Thymus (tissue), 14 donors: ENCODE data around the gene RNF186. TPM values are rescaled to one million over a fixed set of nuclear protein-coding genes. Genes with fewer than 3 reads are reported as not detected.

ENCODE experiments used
- DNase-seq, 9 donors: peaks; one replicate each; pipeline ENCODE4 v3.0.0-alpha.2; 2013; ENCODE audit warnings: low spot score in 9 of 9, low read depth in 6 of 9, missing footprints in 1 of 9
- H3K27ac ChIP-seq, 2 donors: one replicate each; pipeline ENCODE4 v1.5.1; 2013; ENCODE audit warnings: control low read depth in 1 of 2, low read depth in 1 of 2, low read length in 1 of 2, mild to moderate bottlenecking in 1 of 2, moderate library complexity in 1 of 2
- H3K27me3 ChIP-seq, 2 donors: one replicate each; pipeline ENCODE4 v1.5.1; 2013; ENCODE audit warnings: low read length in 1 of 2; ENCODE audit not compliant: control insufficient read depth in 2 of 2, insufficient read depth in 1 of 2
- H3K36me3 ChIP-seq, 2 donors: one replicate each; pipeline ENCODE4 v1.5.1; 2013; ENCODE audit warnings: low read length in 1 of 2, mild to moderate bottlenecking in 1 of 2, moderate library complexity in 1 of 2; ENCODE audit not compliant: control insufficient read depth in 2 of 2, insufficient read depth in 2 of 2
- H3K4me1 ChIP-seq, 2 donors: one replicate each; pipeline ENCODE4 v1.5.1; 2013; ENCODE audit warnings: low read length in 2 of 2; ENCODE audit not compliant: control insufficient read depth in 2 of 2, insufficient read depth in 2 of 2
- H3K4me3 ChIP-seq, 2 donors: one replicate each; pipeline ENCODE4 v1.5.1; 2013; ENCODE audit warnings: low read length in 2 of 2, control low read depth in 1 of 2, mild to moderate bottlenecking in 1 of 2
- H3K9me3 ChIP-seq, 2 donors: one replicate each; pipeline ENCODE4 v1.5.1; 2013; ENCODE audit warnings: low read length in 1 of 2, mild to moderate bottlenecking in 1 of 2; ENCODE audit not compliant: control insufficient read depth in 2 of 2, insufficient read depth in 1 of 2
- WGBS: extraction: QIAGEN DNeasy Blood & Tissue Kit; methylation state at CpG from one replicate; pipeline ENCODE4 v1.1.7; 2013; 5-methylcytosine and 5-hydroxymethylcytosine counted together
- long read RNA-seq, 10 donors: transcript quantifications; one replicate each; lab custom pipeline, GENCODE V29; 2026
- polyA plus RNA-seq: library from polyadenylated mRNA; stranded (reverse); fragments of 200-250 nt; gene quantifications from one replicate; pipeline ENCODE4 v1.2.3, GENCODE V29; 2013
- total RNA-seq: library from RNA; stranded (reverse); fragments of 120-200 nt; gene quantifications from one replicate; pipeline ENCODE4 v1.2.4, GENCODE V29; 2013
- donor health status: healthy.

Gene RNF186, protein sequence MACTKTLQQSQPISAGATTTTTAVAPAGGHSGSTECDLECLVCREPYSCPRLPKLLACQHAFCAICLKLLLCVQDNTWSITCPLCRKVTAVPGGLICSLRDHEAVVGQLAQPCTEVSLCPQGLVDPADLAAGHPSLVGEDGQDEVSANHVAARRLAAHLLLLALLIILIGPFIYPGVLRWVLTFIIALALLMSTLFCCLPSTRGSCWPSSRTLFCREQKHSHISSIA
- 0.14 TPM for total RNA-seq
- polyA plus RNA-seq: 0.34 TPM
- long read RNA-seq, donor 1: 0 reads
- long read RNA-seq, donor 2: 0 reads
- long read RNA-seq, donor 3: 0 reads
- long read RNA-seq, donor 4: 0 reads
- long read RNA-seq, donor 5, partial matches to known transcripts: 0 of 2 reads
- long read RNA-seq, donor 5, other reads (novel, unspliced or antisense): 0 of 2 reads
- long read RNA-seq, donor 6: 0 reads
- long read RNA-seq, donor 7, partial matches to known transcripts: 0 of 1 reads
- long read RNA-seq, donor 7, other reads (novel, unspliced or antisense): 0 of 1 reads
- long read RNA-seq, donor 8: 0 reads
- long read RNA-seq, donor 9: 0 reads
- long read RNA-seq, donor 10: 0 reads

DNA sequence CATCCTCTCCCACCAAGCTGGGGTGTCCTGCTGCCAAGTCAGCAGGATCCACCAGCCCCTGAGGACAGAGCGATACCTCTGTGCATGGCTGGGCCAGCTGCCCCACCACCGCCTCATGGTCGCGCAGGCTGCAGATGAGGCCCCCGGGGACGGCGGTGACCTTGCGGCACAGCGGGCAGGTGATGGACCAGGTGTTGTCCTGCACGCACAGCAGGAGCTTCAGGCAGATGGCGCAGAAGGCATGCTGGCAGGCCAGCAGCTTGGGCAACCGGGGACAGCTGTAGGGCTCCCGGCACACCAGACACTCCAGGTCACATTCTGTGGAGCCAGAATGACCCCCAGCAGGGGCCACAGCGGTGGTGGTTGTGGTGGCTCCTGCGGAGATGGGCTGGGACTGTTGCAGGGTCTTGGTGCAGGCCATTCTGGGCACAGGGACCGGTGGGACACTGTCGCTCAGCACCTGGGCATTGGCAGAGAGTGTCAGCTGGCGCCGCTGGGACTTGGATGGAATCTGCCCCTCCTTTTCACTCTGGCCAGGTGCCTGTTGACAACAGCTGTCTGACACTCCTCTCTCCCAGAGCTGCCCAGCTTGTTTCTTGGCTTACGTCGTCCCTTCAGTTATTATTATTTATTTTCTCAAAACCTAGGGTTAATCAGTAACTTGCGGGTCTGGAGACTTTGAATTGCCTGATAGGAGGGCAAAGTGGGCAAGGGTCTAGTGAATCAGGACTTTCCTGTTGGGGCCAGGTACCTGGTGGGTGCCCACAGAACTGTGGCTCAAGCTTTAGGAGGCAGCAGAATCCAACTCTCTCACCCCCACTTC, at the start of gene RNF186:
Gene RNF186 (minus strand): TSS at position 603 of the 823 bp plus-strand sequence. CDS start 182 bp downstream, at position 421.
- no peak for DNase-seq
- Histone ChIP-seq H3K9me3 (no peaks in the 10 kb centered on the region), H3K4me3 (no peak within 1 kb of the TSS), H3K36me3 (no peaks in the 10 kb centered on the region), H3K4me1 (peaks cover 0 to 4% of the 10 kb centered on the region in 2 donors), H3K27me3 (peaks cover 0 to 2% of the 10 kb centered on the region in 2 donors), H3K27ac (no peak within 1 kb of the TSS)
- 95% methylated on average over 22 of the region's 22 CpGs for WGBS

DNA sequence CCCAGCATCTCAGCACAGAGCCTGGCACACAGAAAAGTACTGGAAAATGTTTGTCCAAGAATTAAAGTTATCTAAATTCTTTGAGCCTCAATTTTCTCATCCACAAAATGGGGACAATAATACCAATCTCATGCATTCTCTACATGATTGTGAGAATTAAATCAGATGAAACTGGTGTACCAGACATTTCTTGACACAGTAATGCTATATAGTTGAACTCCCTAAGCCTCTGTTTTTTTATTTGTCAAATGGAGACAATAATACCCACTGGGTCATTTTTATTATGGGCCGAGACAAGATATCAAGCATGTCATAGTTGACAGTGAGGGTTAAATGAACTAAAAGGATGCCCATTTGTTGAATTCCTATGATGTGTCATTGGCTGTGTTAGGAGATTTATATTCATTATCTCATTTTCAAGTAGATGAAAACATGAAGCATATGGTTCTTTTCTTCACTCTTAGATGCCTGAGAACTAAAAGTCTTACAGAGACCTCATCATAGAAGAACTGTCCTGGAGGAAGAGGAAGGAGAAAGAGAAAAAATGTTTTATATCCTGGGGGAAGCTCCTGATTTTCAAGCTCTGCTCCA, 49.6 kb upstream of the RNF186 start:
- no peaks in the 10 kb centered on the region for H3K4me1 ChIP-seq
- WGBS: 96% methylated on average over 1 of the region's 1 CpG
- no peaks in the 10 kb centered on the region for H3K9me3 ChIP-seq
- no peak overlapping the region for H3K4me3 ChIP-seq
- no peak for DNase-seq
- H3K27ac ChIP-seq: no peak overlapping the region
- no peaks in the 10 kb centered on the region for H3K36me3 ChIP-seq
- H3K27me3 ChIP-seq: no peaks in the 10 kb centered on the region

DNA sequence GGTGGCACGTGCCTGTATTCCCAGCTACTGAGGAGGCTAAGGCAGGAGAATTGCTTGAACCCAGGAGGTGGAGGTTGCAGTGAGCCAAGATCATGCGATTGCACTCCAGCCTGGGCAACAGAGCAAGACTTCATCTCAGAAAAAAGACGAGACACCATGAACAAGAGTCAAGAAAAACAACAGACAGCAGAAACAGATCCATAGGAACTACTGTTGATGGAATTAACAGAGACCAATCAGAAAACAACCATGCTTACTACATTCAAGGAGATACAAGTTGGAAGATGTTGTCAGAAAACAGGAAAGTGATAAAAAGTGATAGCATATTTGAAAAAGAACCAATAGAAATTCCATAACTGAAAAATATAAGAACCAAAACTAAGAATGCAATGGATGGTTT, 47.9 kb upstream of the RNF186 start:
- 92% methylated on average over 3 of the region's 3 CpGs for WGBS
- Histone ChIP-seq H3K9me3 (no peaks in the 10 kb centered on the region), H3K4me1 (no peaks in the 10 kb centered on the region), H3K4me3 (no peak overlapping the region), H3K36me3 (no peaks in the 10 kb centered on the region), H3K27ac (no peak overlapping the region), H3K27me3 (no peaks in the 10 kb centered on the region)
- no peak for DNase-seq

DNA sequence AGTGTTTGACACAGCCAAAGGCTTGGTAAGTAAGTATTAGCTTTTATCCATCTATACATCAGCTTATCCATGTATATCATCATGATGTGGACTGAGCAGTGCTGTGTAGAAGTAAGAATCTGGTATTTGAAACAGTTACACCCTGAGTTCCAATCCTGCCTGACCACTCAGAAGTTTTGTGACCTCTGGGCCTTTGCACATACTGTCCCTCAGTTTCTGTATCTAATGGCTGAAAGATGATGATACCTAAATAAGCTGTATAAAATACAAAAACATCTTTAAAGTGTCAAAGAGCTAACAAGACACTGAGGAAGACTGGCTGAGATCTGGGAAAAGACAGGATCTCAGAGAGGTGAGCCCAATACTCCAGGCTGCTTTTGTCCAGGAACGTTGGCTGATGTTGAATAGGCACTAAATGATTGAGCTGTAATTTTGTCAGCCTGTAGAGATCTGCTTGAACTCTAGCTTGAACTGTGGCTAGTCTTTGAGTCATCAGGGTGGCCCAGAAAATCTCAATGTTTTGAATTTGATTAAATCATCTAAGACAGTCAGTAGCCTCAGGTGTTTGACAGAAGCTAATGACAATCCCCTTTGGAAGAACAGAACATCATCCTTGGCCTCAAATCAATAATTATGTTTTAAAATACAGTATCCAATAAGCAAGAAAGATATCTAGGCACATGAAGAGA, 46.9 kb upstream of the RNF186 start:
- Histone ChIP-seq H3K27me3 (no peaks in the 10 kb centered on the region), H3K4me3 (no peak overlapping the region), H3K27ac (no peak overlapping the region), H3K4me1 (no peaks in the 10 kb centered on the region), H3K9me3 (no peaks in the 10 kb centered on the region), H3K36me3 (no peaks in the 10 kb centered on the region)
- DNase-seq: no peak
- WGBS: 93% methylated on average over 1 of the region's 1 CpG

DNA sequence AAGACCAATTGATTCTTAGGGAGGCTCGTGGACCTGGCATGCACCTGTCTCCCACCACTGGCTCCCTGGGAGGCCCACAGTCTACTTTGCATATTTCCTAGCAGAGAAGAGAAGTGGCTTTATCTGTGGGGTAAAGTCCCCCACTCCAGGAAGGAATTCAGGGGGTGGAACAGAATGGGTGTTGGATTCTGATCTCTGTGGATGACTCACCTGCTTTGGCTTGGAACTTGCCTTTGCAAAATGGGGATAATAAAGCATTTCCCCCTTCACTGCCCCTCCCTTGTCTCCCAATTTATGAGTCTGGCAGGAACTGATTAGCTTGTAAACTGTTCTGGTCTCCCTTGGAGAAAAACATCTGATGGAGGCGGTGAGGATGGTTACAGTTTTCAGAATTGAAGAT, 46.0 kb upstream of the RNF186 start:
- Histone ChIP-seq H3K36me3 (no peaks in the 10 kb centered on the region), H3K27ac (no peak overlapping the region), H3K9me3 (no peaks in the 10 kb centered on the region), H3K27me3 (no peaks in the 10 kb centered on the region), H3K4me3 (no peak overlapping the region), H3K4me1 (no peaks in the 10 kb centered on the region)
- WGBS: 79% methylated on average over 2 of the region's 2 CpGs
- no peak for DNase-seq

DNA sequence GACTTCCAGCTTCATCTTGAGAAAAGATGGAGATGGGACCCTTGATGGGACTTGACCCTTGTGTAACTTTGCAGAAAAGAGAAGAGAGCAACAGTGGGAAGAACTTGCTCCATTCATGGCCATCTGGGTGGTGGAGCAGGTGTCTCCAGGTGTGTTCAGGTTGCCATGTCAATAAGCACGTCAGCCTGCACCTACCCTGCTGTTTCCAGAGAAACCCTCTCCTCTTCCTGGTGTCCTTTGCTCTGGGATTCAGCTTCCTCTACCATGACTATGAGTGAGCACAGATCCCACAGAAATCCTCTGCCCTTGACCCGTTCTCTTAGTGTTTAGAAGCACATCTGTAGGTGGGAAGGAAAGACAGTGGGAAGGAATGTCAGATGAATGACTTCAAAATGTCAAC, 45.3 kb upstream of the RNF186 start:
- 76% methylated on average over 2 of the region's 2 CpGs for WGBS
- H3K36me3 ChIP-seq: no peaks in the 10 kb centered on the region
- no peaks in the 10 kb centered on the region for H3K27me3 ChIP-seq
- H3K4me3 ChIP-seq: no peak overlapping the region
- H3K4me1 ChIP-seq: no peaks in the 10 kb centered on the region
- no peaks in the 10 kb centered on the region for H3K9me3 ChIP-seq
- no peak overlapping the region for H3K27ac ChIP-seq
- no peak for DNase-seq

DNA sequence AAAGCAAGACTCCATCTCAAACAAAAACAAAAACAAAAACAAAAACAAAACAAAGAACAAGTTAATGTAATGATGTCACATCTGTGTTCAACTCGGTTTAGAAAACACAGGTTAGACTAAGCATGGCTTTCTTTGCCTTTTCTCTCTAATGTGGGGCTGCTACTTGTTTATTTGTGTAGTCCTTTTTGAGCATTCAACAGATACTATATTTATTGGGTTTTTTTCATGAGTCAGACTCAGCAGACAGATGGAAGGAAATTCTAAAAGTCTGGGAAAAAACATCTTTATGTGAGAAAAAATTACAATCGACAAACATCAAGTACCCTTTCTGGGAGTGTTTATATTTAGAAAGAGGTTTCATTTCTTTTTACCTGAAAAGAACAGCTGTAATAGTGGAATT, 44.8 kb upstream of the RNF186 start:
- Histone ChIP-seq H3K4me1 (no peaks in the 10 kb centered on the region), H3K9me3 (no peaks in the 10 kb centered on the region), H3K27me3 (no peaks in the 10 kb centered on the region), H3K36me3 (no peaks in the 10 kb centered on the region), H3K27ac (no peak overlapping the region), H3K4me3 (no peak overlapping the region)
- DNase-seq: no peak
- WGBS: 89% methylated on average over 2 of the region's 2 CpGs

DNA sequence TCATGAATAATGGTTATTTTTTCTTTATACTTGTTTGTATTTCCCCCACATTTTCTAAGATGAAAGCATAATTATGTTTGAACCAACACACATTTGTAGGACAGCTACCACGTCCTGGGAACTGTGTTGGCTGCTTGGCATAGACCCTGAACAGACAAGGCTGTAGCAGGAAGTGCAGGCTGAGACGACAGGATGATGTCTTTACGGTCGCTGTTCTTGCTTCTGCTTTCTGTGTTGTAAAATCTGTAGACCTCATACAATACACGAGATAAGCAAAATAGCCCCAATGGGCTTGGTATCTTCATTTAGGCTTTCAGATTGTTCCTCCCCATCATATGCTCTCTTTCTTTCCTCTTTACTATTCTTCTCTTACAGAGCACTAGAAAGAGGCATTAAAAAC, 43.8 kb upstream of the RNF186 start:
- Histone ChIP-seq H3K9me3 (no peaks in the 10 kb centered on the region), H3K4me3 (no peak overlapping the region), H3K27ac (no peak overlapping the region), H3K4me1 (no peaks in the 10 kb centered on the region), H3K27me3 (no peaks in the 10 kb centered on the region), H3K36me3 (no peaks in the 10 kb centered on the region)
- 4% methylated on average over 5 of the region's 5 CpGs for WGBS
- no peak for DNase-seq
